Stimulated activated CD4-positive, alpha-beta T cell treated with anti-CD3 and anti-CD28 coated beads, Interleukin-1b, Interleukin-23, amount 100 ng/mL, for 1 hour (primary cell): Measurements from ENCODE around the gene FBLN5.
"Not testable (repeated sequence)": the region's sequence is repeated elsewhere in the genome, so short reads cannot be mapped to it uniquely, and the experiment has no call there.

Experiments
- DNase-seq, 2 donors: peaks; one replicate each; pipeline ENCODE4 v3.0.0-alpha.2; 2020; ENCODE audit warnings: low read depth in 2 of 2

The FBLN5 gene

GRCh38 chr14:91866511-91867295, 80.8 kb downstream of the FBLN5 start:
- DNase-seq = no peak

GRCh38 chr14:91866061-91866460, 81.4 kb downstream of the FBLN5 start:
- no peak for DNase-seq

- DNase-seq = no peak
Observed at GRCh38 chr14:91862417-91862816, 85.1 kb downstream of the FBLN5 start.

- no peak for DNase-seq
Observed at GRCh38 chr14:91861091-91861490, 86.4 kb downstream of the FBLN5 start.

- no peak for DNase-seq
Observed at GRCh38 chr14:91860238-91860637, 87.3 kb downstream of the FBLN5 start.

- DNase-seq = no peak
Observed at GRCh38 chr14:91858536-91859275, 88.8 kb downstream of the FBLN5 start.

GRCh38 chr14:91857614-91858013, 89.9 kb downstream of the FBLN5 start:
- DNase-seq = no peak

- DNase-seq = no peak
Observed at GRCh38 chr14:91854327-91854934, 93.1 kb downstream of the FBLN5 start.

GRCh38 chr14:91851563-91851962, 95.9 kb downstream of the FBLN5 start:
- no peak for DNase-seq

GRCh38 chr14:91848504-91849001, 98.9 kb downstream of the FBLN5 start:
- DNase-seq = no peak

- no peak for DNase-seq
Observed at GRCh38 chr14:91847693-91848092, 99.8 kb downstream of the FBLN5 start.

- DNase-seq = no peak
Observed at GRCh38 chr14:91845652-91846051, 101.8 kb downstream of the FBLN5 start.

- DNase-seq = not testable (repeated sequence)
Observed at GRCh38 chr14:91845056-91845455, 102.4 kb downstream of the FBLN5 start.

GRCh38 chr14:91844029-91844428, 103.5 kb downstream of the FBLN5 start:
- no peak for DNase-seq

GRCh38 chr14:91843437-91843836, 104.1 kb downstream of the FBLN5 start:
- no peak for DNase-seq

GRCh38 chr14:91841065-91841464, 106.4 kb downstream of the FBLN5 start:
- DNase-seq = no peak

- DNase-seq = no peak
Observed at GRCh38 chr14:91839749-91840148, 107.7 kb downstream of the FBLN5 start.

GRCh38 chr14:91837076-91837475, 110.4 kb downstream of the FBLN5 start:
- DNase-seq = no peak

GRCh38 chr14:91835920-91836843, 111.3 kb downstream of the FBLN5 start:
- DNase-seq = peak; percentile 82 to 84

GRCh38 chr14:91835197-91835919, 112.1 kb downstream of the FBLN5 start:
- no peak for DNase-seq

- no peak for DNase-seq
Observed at GRCh38 chr14:91834571-91834970, 112.9 kb downstream of the FBLN5 start.
